ENCODE results near the gene MTM1.

DNA sequence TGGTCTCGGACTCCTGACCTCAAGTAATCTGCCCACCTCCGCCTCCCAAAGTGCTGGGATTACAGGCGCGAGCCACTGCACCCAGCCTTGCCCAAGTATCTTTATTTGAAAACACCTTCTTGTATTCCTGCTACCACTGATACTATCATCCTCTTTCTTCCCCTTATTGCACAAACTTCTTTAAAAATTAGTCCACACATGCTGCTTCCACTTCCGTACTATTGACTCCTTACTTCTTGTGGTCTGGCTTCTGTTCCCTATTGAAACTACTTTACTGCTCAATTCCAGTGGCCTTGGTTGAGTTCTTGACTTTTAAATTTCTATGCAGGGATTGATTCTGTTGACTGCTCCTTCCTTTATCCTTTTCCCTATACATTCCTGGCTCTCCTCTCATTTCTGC, 38.8 kb downstream of the MTM1 start:
- TF ChIP-seq, protein P1, sequence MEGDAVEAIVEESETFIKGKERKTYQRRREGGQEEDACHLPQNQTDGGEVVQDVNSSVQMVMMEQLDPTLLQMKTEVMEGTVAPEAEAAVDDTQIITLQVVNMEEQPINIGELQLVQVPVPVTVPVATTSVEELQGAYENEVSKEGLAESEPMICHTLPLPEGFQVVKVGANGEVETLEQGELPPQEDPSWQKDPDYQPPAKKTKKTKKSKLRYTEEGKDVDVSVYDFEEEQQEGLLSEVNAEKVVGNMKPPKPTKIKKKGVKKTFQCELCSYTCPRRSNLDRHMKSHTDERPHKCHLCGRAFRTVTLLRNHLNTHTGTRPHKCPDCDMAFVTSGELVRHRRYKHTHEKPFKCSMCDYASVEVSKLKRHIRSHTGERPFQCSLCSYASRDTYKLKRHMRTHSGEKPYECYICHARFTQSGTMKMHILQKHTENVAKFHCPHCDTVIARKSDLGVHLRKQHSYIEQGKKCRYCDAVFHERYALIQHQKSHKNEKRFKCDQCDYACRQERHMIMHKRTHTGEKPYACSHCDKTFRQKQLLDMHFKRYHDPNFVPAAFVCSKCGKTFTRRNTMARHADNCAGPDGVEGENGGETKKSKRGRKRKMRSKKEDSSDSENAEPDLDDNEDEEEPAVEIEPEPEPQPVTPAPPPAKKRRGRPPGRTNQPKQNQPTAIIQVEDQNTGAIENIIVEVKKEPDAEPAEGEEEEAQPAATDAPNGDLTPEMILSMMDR (IDR thresholded peaks at IDR 0.05), result no peak
- TF ChIP-seq POLR2AphosphoS5 (IDR thresholded peaks at IDR 0.05), result no peak
- no peak for TF ChIP-seq POLR2A (IDR thresholded peaks at IDR 0.05)
